K562 (cell line): ENCODE results near the gene TICRR. TPM values are rescaled to one million over a fixed set of nuclear protein-coding genes. Genes with fewer than 3 reads are reported as not detected.

ENCODE experiments used
- ATAC-seq: fragments of 200-7000 bp; cut with Tn5 transposase; 3 replicates; pipeline ENCODE4 v1.9.1; 2020; ENCODE audit warnings: moderate library complexity
- BruUV-seq: library from RNA; stranded (reverse); fragments of 400-500 nt; replicated peaks from 2 replicates; lab custom pipeline; 2021; lab: Mats Ljungman, UMichigan
- CTCF ChIA-PET: fragments of 300-600 bp; formaldehyde crosslinking; extraction: SDS; loops from one replicate; lab custom pipeline; 2021; ENCODE audit warnings: low intra/inter-chr PET ratio; lab: Yijun Ruan, JAX
- POLR2A ChIA-PET: fragments of 300-600, 350-650 bp; sonication (Branson Sonifier 250); formaldehyde crosslinking; extraction: SDS; loops from one replicate; lab custom pipeline; 2021; ENCODE audit warnings: antibody characterized with exemption, inconsistent platforms; lab: Yijun Ruan, JAX
- DNase-seq, 4 experiments: peaks; one replicate each; pipeline versions ENCODE4 v3.0.0 to v3.0.0-alpha.2; 2011 to 2018; ENCODE audit warnings: low spot score in 3 of 4, mixed read lengths in 3 of 4; ENCODE audit errors: extremely low read depth in 1 of 4
- FAIRE-seq: peaks from 2 replicates; lab custom pipeline; 2011; peaks lifted over from hg19 to GRCh38; lab: Jason Lieb, UNC
- H2AFZ ChIP-seq: 2 replicates; pipeline ENCODE4 v1.6.0; 2011; ENCODE audit warnings: low read depth, low read length, control low read depth, inconsistent platforms
- H3K27ac ChIP-seq: fragments of 200-600 bp; 3 replicates; pipeline ENCODE4 v1.8.0; 2011; ENCODE audit warnings: low read depth, mild to moderate bottlenecking, control low read depth, inconsistent platforms, low read length, moderate library complexity, mixed read lengths; ENCODE audit errors: extremely low read depth
- H3K27me3 ChIP-seq, 2 experiments: fragments of 300-600 bp in 1 of 2; 2 replicates in 1 of 2; 3 replicates in 1 of 2; pipeline versions ENCODE4 v1.6.0 to v1.8.0; 2011; ENCODE audit warnings: inconsistent platforms in 2 of 2, low read length in 2 of 2, mild to moderate bottlenecking in 1 of 2, mixed read lengths in 1 of 2, moderate library complexity in 1 of 2; ENCODE audit not compliant: control insufficient read depth in 2 of 2, insufficient read depth in 2 of 2
- H3K36me3 ChIP-seq: fragments of 300-600 bp; 3 replicates; pipeline ENCODE4 v1.8.0; 2011; ENCODE audit warnings: mild to moderate bottlenecking, low read length, inconsistent platforms; ENCODE audit not compliant: control insufficient read depth, insufficient read depth
- H3K4me1 ChIP-seq, 2 experiments: fragments of 200-600 bp in 1 of 2; replicated peaks in 1 of 2; 2 replicates in 1 of 2; 3 replicates in 1 of 2; pipeline versions ENCODE4 v1.5.1 to v1.8.0; 2011; ENCODE audit warnings: inconsistent platforms in 2 of 2, low read length in 2 of 2, mild to moderate bottlenecking in 1 of 2, mixed read lengths in 1 of 2, moderate library complexity in 1 of 2; ENCODE audit not compliant: control insufficient read depth in 2 of 2, insufficient read depth in 2 of 2
- H3K4me2 ChIP-seq: 2 replicates; pipeline ENCODE4 v1.6.1; 2011; ENCODE audit warnings: low read length, control low read depth, inconsistent platforms, mixed read lengths; ENCODE audit not compliant: insufficient read depth
- H3K4me3 ChIP-seq: fragments of 200-600 bp; sonication (generic), shearing (Covaris generic); 2 replicates; pipeline ENCODE4 v1.5.1; 2016; ENCODE audit warnings: control low read depth, inconsistent platforms
- H3K79me2 ChIP-seq: fragments of 200-600 bp; 3 replicates; pipeline ENCODE4 v1.8.0; 2011; ENCODE audit warnings: low read length, inconsistent platforms; ENCODE audit not compliant: control insufficient read depth, insufficient read depth
- H3K9ac ChIP-seq, 2 experiments: 2 replicates each; pipeline versions ENCODE4 v1.6.0 to v1.6.1; 2011; ENCODE audit warnings: low read depth in 2 of 2, low read length in 2 of 2, control low read depth in 1 of 2, inconsistent platforms in 1 of 2, mild to moderate bottlenecking in 1 of 2, mixed read lengths in 1 of 2; ENCODE audit not compliant: insufficient read depth in 1 of 2
- H3K9me1 ChIP-seq: one replicate; pipeline ENCODE4 v1.6.0; 2011; ENCODE audit warnings: inconsistent platforms, mild to moderate bottlenecking, low read length, moderate library complexity; ENCODE audit not compliant: control insufficient read depth, insufficient read depth
- H3K9me3 ChIP-seq: replicated peaks from 2 replicates; pipeline ENCODE4 v1.5.1; 2011; ENCODE audit warnings: low read depth, low read length, inconsistent platforms; ENCODE audit not compliant: control insufficient read depth, insufficient read depth
- H4K20me1 ChIP-seq: replicated peaks from 2 replicates; pipeline ENCODE4 v1.6.1; 2011; ENCODE audit warnings: low read length, inconsistent platforms, mixed read lengths; ENCODE audit not compliant: control insufficient read depth, insufficient read depth
- EGR1 ChIP-seq: fragments of 450-650 bp; conservative IDR thresholded peaks from 2 replicates; pipeline ENCODE4 v1.6.1; 2017; ENCODE audit warnings: mild to moderate bottlenecking
- ELF1 ChIP-seq: fragments of 200-800 bp; sonication (Bioruptor generic); IDR thresholded peaks from 2 replicates; pipeline ENCODE4 v1.6.1; 2016; ENCODE audit warnings: missing genetic modification characterization, missing compliant biosample characterization
- ETS2 ChIP-seq: IDR thresholded peaks from 2 replicates; pipeline ENCODE4 v1.6.1; 2016; ENCODE audit warnings: borderline replicate concordance, missing genetic modification characterization, mild to moderate bottlenecking, moderate library complexity, missing compliant biosample characterization; ENCODE audit not compliant: poor library complexity, severe bottlenecking
- MAFF ChIP-seq: IDR thresholded peaks from 2 replicates; pipeline ENCODE4 v1.6.1; 2012; ENCODE audit warnings: low read length, improper control_type of control experiment
- PCBP2 ChIP-seq: fragments of 200-400 bp; formaldehyde crosslinking; IDR thresholded peaks from 2 replicates; pipeline ENCODE4 v1.6.1; 2018; ENCODE audit warnings: low read length, low read depth, mild to moderate bottlenecking, moderate library complexity; ENCODE audit not compliant: poor library complexity, severe bottlenecking
- ZBTB17 ChIP-seq: fragments of 450-650 bp; formaldehyde crosslinking; IDR thresholded peaks from 2 replicates; pipeline ENCODE4 v1.4.0; 2020; ENCODE audit warnings: mild to moderate bottlenecking
- ZNF324 ChIP-seq: fragments of 250-450 bp; sonication (Bioruptor Pico); IDR thresholded peaks from 2 replicates; pipeline ENCODE4 v1.4.0; 2020; ENCODE audit warnings: mild to moderate bottlenecking
- ZNF696 ChIP-seq: fragments of 250-450 bp; sonication (Bioruptor Pico); conservative IDR thresholded peaks from 2 replicates; pipeline ENCODE4 v1.4.0; 2020; ENCODE audit warnings: mild to moderate bottlenecking, moderate library complexity
- WGBS: fragments of 100-300 bp; shearing (Covaris generic); methylation state at CpG from one replicate; pipeline ENCODE4 v1.1.6; 2016; ENCODE audit warnings: low coverage, mixed read lengths; ENCODE audit not compliant: insufficient coverage; ENCODE audit errors: missing lambda C conversion rate; 5-methylcytosine and 5-hydroxymethylcytosine counted together
- in situ Hi-C: fragments of 300-500 bp; cut with MboI; formaldehyde crosslinking; loops from 4 replicates; pipeline ENCODE4 v1.15.0; 2018; ENCODE audit warnings: inconsistent platforms, mixed read lengths
- intact Hi-C: fragments of 100-400 bp; cut with micrococcal nuclease; formaldehyde crosslinking; loops from 2 replicates; pipeline ENCODE4 v1.14.2; 2022
- polyA plus RNA-seq, 8 experiments: library from polyadenylated mRNA; depleted of rRNA in 4 of 8; stranded (reverse) in 5 of 8; unstranded in 3 of 8; fragments of >200 nt; fragmentation: Nextera tagmentation in 2 of 8; fragmentation: Illumina TruSeq in 1 of 8; extraction: Ambion mirVana in 2 of 8; extraction: Trizol in 1 of 8; gene quantifications; 2 replicates each; pipeline versions ENCODE4 v1.2.1 to v1.2.3, GENCODE V29; 2011 to 2014; ENCODE audit warnings: inconsistent platforms in 1 of 8, missing spikeins in 1 of 8
- total RNA-seq, 7 experiments: library from RNA; depleted of rRNA in 6 of 7; stranded (reverse); fragments of >200 nt in 6 of 7; fragmentation: Illumina TruSeq in 2 of 7; extraction: Trizol in 2 of 7; gene quantifications; 2 replicates each; pipeline versions ENCODE4 v1.2.1 to v1.2.3, GENCODE V29; 2011 to 2021; ENCODE audit warnings: low replicate concordance in 1 of 7
- TF ChIP-seq, protein P1 (sequence below), 2 experiments: IDR thresholded peaks in 1 of 2; conservative IDR thresholded peaks in 1 of 2; 2 replicates each; pipeline ENCODE4 v1.6.1; 2016; ENCODE audit warnings: low read depth in 2 of 2, mild to moderate bottlenecking in 1 of 2, missing compliant biosample characterization in 1 of 2, missing genetic modification characterization in 1 of 2, moderate library complexity in 1 of 2
- TF ChIP-seq, protein P2 (sequence below): sonication (generic); formaldehyde crosslinking; IDR thresholded peaks from 2 replicates; pipeline ENCODE4 v1.8.0; 2022; ENCODE audit warnings: mild to moderate bottlenecking, missing genetic modification reagents
- TF ChIP-seq, protein P3 (sequence below), 2 experiments: IDR thresholded peaks; 2 replicates each; pipeline ENCODE4 v1.6.1; 2011; ENCODE audit warnings: borderline replicate concordance in 1 of 2, control low read depth in 1 of 2, low read depth in 1 of 2, low read length in 1 of 2, mild to moderate bottlenecking in 1 of 2, mixed read lengths in 1 of 2, moderate library complexity in 1 of 2; ENCODE audit not compliant: insufficient read depth in 1 of 2, insufficient read length in 1 of 2, poor library complexity in 1 of 2, severe bottlenecking in 1 of 2; ENCODE audit errors: extremely low read depth in 1 of 2
- TF ChIP-seq, protein P4 (sequence below): fragments of 250-450 bp; sonication (Bioruptor Pico); IDR thresholded peaks from 2 replicates; pipeline ENCODE4 v1.8.0; 2021; ENCODE audit warnings: moderate library complexity, mild to moderate bottlenecking, inconsistent platforms
- TF ChIP-seq, protein P5 (sequence below): sonication (generic); formaldehyde crosslinking; IDR thresholded peaks from 2 replicates; pipeline ENCODE4 v1.8.0; 2022; ENCODE audit warnings: mild to moderate bottlenecking, missing genetic modification reagents

Gene TICRR
- total and polyA plus RNA-seq, 9 of the 15 experiments (the other 6 are each of a cell fraction or from before 2014, with no cell fraction given) = 0.84 to 22.9 (median 13.7) TPM

DNA sequence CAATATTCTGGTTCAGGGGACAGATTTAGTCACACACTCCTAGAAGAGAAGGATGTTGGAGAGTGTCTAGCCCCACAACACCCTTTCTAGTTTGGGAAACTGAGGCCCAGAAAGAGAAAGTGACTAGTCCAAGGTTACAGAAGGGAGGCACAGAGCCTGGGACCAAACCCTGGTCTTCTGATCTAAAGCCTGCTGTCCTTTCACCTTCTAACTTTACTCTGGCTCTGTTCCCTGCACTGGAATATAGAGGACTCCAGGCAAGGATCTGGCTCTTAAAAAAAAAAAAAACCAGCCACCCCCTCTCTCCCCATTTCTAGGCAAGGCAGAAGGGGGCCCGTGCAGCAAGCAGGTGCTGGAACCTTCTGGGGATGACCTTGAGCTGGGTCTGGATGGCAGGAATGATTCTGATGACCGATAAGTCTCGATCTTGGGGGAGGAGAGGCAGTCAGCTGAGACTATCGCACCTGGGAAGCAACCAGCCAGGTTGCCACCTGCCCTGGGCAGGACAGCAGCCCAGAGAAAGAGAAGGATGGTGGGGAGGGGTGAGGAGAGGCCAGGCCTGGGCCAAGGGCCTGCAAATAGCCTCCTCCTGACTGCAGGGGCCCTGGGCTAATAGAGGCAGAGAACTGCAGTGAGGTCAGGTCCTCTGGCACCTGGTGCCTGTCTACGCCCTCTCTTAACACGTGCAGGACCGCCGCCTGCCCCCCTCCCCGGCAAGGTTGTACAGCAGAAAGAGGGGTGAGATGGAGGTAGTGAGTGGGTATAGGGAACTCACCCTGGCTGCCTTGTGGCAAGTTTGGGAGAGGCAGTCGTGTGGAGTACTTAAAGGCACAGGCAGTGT lies 48.4 kb upstream of the TICRR start:
- ATAC-seq (no peak), FAIRE-seq (no peak), DNase-seq (no peak)
- 4% methylated on average over 10 of the region's 10 CpGs for WGBS
- in situ Hi-C loops = no loop called here
- no TSS peak for BruUV-seq
- no peaks in the 10 kb centered on the region for H4K20me1 ChIP-seq
- no peak overlapping the region for H3K27ac ChIP-seq
- no peaks in the 10 kb centered on the region for H3K9me3 ChIP-seq
- H2AFZ ChIP-seq = no peak overlapping the region
- intact Hi-C loops = no loop called here
- H3K9ac ChIP-seq = no peak overlapping the region; a peak in 1 of 4 replicates
- POLR2A ChIA-PET = no interaction called here
- H3K79me2 ChIP-seq = no peaks in the 10 kb centered on the region
- H3K9me1 ChIP-seq = no peaks in the 10 kb centered on the region
- H3K27me3 ChIP-seq = peaks cover 19 to 44% of the 10 kb centered on the region in 2 experiments
- CTCF ChIA-PET = no interaction called here
- no peaks in the 10 kb centered on the region for H3K36me3 ChIP-seq
- H3K4me1 ChIP-seq = no peaks in the 10 kb centered on the region; a peak in 1 of 5 replicates
- no peak overlapping the region for H3K4me2 ChIP-seq
- no peak overlapping the region for H3K4me3 ChIP-seq
- TF ChIP-seq ZNF696 (CRISPR knock-in tag) (no peak), PCBP2 (no peak), ZBTB17 (CRISPR knock-in tag) (no peak), EGR1 (no peak), ZNF324 (CRISPR knock-in tag) (no peak), ETS2 (no peak), MAFF (no peak), ELF1 (tag) (no peak)
- TF ChIP-seq, protein P1, sequence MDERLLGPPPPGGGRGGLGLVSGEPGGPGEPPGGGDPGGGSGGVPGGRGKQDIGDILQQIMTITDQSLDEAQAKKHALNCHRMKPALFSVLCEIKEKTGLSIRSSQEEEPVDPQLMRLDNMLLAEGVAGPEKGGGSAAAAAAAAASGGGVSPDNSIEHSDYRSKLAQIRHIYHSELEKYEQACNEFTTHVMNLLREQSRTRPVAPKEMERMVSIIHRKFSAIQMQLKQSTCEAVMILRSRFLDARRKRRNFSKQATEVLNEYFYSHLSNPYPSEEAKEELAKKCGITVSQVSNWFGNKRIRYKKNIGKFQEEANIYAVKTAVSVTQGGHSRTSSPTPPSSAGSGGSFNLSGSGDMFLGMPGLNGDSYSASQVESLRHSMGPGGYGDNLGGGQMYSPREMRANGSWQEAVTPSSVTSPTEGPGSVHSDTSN (CRISPR knock-in tag; IDR thresholded peaks at IDR 0.05; ENCODE audit: low read depth) = no peak
- TF ChIP-seq, protein P1 (tag; conservative IDR thresholded peaks at IDR 0.05; ENCODE audit: low read depth) = no peak
- TF ChIP-seq, protein P2, sequence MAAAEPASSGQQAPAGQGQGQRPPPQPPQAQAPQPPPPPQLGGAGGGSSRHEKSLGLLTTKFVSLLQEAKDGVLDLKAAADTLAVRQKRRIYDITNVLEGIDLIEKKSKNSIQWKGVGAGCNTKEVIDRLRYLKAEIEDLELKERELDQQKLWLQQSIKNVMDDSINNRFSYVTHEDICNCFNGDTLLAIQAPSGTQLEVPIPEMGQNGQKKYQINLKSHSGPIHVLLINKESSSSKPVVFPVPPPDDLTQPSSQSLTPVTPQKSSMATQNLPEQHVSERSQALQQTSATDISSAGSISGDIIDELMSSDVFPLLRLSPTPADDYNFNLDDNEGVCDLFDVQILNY (CRISPR knock-in tag) = no peak
- TF ChIP-seq, protein P3, sequence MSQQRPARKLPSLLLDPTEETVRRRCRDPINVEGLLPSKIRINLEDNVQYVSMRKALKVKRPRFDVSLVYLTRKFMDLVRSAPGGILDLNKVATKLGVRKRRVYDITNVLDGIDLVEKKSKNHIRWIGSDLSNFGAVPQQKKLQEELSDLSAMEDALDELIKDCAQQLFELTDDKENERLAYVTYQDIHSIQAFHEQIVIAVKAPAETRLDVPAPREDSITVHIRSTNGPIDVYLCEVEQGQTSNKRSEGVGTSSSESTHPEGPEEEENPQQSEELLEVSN (IDR thresholded peaks at IDR 0.05; ENCODE audit: borderline replicate concordance in 1 of 2, extremely low read depth in 1 of 2, insufficient read depth in 1 of 2, insufficient read length in 1 of 2, low read depth in 1 of 2, low read length in 1 of 2, poor library complexity in 1 of 2, severe bottlenecking in 1 of 2) = no peak
- TF ChIP-seq, protein P4, sequence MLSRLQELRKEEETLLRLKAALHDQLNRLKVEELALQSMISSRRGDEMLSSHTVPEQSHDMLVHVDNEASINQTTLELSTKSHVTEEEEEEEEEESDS = no peak
- TF ChIP-seq, protein P5, sequence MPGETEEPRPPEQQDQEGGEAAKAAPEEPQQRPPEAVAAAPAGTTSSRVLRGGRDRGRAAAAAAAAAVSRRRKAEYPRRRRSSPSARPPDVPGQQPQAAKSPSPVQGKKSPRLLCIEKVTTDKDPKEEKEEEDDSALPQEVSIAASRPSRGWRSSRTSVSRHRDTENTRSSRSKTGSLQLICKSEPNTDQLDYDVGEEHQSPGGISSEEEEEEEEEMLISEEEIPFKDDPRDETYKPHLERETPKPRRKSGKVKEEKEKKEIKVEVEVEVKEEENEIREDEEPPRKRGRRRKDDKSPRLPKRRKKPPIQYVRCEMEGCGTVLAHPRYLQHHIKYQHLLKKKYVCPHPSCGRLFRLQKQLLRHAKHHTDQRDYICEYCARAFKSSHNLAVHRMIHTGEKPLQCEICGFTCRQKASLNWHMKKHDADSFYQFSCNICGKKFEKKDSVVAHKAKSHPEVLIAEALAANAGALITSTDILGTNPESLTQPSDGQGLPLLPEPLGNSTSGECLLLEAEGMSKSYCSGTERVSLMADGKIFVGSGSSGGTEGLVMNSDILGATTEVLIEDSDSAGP = no peak
